Measurements from ENCODE around the gene FAM237A. TPM values are rescaled to one million over a fixed set of nuclear protein-coding genes. Genes with fewer than 3 reads are reported as not detected.

The FAM237A gene
- not detected for total RNA-seq

DNA sequence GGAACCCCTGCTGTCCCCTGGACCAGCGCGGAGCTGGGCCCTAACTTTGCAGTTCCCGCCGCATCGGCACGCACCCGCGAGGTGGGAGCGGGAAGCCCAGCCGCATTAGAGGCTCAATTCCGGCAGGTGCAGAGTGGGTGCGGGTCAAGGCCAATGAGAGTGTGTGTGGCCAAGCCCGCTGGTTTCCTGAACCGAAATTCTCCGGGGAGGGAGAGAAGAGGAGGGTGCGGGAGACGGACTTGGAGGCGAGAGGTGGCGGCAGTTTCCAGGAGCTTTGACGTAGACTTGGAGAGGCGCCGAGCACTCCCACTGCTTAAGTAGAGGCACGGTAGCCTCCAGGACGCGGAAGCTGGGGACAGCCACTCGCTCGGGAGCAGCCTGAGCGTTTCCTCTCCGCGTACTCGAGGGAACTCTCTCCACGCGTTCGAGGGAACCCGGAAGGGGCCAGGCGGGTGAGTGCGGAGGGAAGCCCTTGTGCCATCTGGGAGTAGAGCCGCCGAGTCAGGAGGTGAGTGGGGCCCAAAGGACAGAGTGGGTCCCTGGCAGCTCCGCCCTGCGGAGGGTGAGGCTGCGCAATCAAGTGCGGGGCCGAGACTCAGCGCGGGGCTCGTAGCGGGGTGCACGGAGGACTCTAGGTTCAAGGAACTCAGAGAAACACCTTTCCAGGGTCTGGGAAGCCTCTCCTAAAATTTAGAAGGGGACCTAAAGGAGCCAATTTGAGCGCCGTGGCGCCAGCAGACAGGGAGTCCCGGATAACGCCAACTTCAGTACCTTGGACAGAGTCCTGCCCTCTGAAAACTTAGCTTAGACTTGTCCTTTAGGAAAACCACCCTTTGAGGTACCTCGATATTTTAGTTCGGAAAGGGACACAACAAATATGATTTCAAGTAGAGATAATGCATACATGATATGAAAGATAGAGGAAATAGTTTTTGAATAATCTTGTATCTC, at the start of gene FAM237A:
Gene FAM237A, plus strand, starts transcription at position 413 of the 951 bp plus-strand sequence. CDS start 1,750 bp downstream, outside the sequence.
- no peak for DNase-seq (ENCODE audit: low spot score)

DNA sequence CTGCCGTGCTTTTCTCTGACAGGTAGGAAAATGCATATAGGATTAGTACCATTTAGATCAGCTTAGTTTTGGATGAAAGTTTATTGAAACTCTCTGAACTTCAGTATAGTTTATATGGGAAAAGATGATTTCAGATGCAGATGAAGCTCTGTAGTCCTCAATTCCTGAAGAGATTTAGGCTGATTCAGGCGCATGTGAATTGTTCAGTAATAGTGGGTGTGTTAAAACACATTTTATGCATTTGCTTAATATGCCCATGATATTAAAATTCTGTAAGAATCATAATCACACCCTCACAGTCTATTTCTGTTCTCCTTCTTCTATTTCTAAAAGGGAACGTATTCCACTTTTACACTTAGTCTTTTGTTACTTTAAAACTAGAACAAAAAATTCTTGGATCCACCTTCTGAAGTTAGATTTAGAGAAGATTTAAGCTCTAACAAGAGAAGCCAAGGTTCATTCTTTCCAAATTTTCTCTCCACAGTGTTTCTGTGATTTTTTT, 44.5 kb upstream of the FAM237A start:
- no peak for DNase-seq (ENCODE audit: low spot score)

DNA sequence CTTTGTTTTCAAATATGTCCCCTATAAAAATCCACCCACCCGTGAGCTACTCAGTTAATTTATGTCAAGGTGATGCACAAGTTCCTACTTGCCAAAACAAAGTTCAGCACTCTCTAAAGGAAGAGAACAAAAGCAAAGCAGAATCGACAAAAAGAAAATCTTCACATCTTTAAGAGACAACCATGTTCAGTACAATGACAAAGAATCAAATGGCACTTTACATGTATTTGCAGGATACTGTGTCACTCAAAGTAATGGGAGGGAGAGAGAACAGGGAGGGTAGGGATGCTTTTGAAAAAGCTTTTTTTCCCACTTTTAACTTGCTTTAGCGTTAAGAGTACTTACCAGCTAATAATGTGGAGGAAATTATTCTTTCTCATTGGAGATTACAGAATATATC, 39.0 kb upstream of the FAM237A start:
- DNase-seq (ENCODE audit: low spot score) = no peak

DNA sequence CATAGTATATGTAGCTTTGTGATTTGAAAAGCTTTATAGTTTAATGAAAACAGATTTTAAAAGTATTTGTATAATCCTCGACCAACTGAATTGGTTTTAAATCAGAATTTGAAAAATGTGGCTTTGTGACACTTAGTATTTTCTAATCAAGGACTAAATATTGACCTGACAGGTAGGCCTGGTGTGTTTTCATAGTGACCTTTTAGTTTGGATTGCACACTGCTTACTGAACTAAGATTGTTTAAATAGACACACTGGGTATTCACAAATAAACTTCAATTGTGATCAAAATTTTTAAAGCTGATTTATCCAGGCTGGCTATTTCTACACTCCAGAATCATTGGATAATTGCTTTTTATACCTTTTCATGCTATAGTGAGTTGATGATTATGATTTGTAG, 31.8 kb upstream of the FAM237A start:
- DNase-seq (ENCODE audit: low spot score) = no peak

- DNase-seq (ENCODE audit: low spot score) = no peak
These were observed 31.1 kb upstream of the FAM237A start for GRCh38 chr2:206611191-206611590.

- no peak for DNase-seq (ENCODE audit: low spot score)
These were observed 30.6 kb upstream of the FAM237A start for GRCh38 chr2:206611736-206612135.

DNA sequence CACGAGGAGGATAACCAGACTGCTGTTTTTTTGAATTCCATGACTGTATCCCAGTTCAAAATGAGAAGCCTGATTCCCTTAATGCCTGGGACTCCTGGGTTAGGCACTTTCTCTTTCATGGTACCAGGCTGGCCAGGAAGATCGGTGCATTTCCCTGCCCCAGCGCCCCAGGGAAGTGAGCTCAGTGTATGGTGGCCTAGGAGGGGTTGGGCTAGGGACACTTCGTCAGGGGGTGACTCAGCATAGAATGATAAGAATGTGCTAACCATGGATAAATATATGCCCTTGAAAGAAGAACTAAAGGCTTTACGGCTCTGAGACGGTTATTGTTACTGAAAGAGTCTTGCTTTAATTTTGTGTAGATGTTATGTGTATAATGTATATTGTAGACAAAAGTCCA, 27.5 kb upstream of the FAM237A start:
- DNase-seq (ENCODE audit: low spot score) = no peak

- no peak for DNase-seq (ENCODE audit: low spot score)
These were observed 26.7 kb upstream of the FAM237A start for GRCh38 chr2:206615417-206616089.

DNA sequence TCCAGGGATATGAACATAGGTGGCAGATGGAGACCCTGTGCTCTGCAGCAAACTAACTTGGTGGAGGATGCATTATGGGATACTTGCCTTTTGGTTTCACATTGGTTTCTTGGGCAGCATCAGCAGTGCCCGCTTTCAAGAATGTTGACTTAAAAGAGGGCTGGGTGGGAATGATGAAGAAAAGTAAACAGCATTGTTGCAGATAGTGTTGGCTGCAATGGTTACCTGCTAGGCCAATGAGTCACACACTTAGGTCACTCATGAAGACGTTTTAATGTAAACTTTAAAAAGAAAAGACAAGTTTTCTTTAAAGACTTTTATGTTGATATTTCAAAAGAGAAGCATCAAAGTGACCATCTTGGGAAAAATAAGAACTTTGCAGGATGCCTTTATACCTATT, 26.1 kb upstream of the FAM237A start:
- DNase-seq (ENCODE audit: low spot score) = no peak

- DNase-seq (ENCODE audit: low spot score) = no peak
These were observed 23.3 kb upstream of the FAM237A start for GRCh38 chr2:206619011-206619410.

DNA sequence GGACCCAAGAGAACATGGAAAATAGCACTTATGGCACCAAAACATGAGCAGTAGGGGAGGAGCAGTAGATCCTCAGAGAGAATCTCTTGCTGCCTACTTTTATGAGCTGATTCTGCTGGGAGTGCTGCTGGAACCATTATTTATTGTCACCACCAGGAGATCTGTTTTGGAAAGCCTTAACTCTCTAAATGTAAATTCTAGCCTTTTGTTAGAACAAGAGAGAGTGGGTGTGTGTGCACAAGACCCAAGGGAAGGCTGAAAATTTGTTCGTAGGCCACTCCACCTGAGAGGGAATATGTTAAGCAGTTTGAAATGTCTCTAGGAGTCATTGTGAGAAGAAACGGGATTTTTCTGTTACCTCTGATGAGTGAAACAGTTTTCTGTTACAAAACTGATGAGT, 16.2 kb upstream of the FAM237A start:
- DNase-seq (ENCODE audit: low spot score) = no peak

- no peak for DNase-seq (ENCODE audit: low spot score)
These were observed 14.7 kb upstream of the FAM237A start for GRCh38 chr2:206627632-206628031.

DNA sequence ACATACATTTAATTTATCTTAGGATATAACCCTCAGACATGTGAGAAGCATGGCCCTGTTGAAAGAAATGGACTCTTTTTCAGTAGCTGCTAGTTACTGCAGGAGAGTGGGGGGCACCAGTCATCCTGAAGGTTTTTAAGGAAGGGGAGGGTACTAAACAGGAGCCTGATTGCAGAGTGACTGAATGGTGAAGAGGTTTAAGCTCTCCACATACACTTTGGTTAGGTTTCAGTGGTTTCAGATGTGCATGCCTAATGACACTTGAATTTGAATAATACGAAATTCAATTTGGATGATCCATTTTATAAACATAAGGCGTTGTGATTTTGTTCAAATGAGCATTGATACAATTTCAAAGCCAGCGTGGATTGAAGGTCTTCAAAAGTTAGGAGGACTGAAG, 10.9 kb upstream of the FAM237A start:
- DNase-seq (ENCODE audit: low spot score) = no peak

- no peak for DNase-seq (ENCODE audit: low spot score)
These were observed 7.3 kb upstream of the FAM237A start for GRCh38 chr2:206635015-206635414.

DNA sequence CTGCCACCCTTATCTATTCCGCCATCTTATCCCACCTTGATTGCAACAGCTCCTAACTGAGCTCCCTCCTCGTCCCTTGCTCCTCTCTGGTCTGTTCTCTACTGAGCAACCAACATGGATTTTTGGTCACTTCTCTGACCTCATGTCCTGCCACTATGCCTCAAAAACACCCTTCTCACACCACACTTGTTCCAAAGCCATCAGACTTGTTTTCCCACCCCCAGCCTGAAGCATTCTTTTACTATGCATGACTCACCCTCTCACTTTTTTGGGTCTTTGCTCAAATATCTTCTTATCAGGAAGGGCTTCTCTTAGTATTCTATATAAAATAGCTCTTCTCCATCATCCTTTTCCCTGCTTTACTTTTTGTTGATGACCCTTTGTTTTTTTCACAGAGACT, 2.7 kb upstream of the FAM237A start:
- DNase-seq (ENCODE audit: low spot score) = no peak

- DNase-seq (ENCODE audit: low spot score) = no peak
These were observed 1.1 kb upstream of the FAM237A start for GRCh38 chr2:206641226-206641625.

GRCh38 chr2:206647985-206648384, 5.7 kb downstream of the FAM237A start:
- no peak for DNase-seq (ENCODE audit: low spot score)

GRCh38 chr2:206657087-206657486, 14.8 kb downstream of the FAM237A start:
- DNase-seq (ENCODE audit: low spot score) = no peak

DNA sequence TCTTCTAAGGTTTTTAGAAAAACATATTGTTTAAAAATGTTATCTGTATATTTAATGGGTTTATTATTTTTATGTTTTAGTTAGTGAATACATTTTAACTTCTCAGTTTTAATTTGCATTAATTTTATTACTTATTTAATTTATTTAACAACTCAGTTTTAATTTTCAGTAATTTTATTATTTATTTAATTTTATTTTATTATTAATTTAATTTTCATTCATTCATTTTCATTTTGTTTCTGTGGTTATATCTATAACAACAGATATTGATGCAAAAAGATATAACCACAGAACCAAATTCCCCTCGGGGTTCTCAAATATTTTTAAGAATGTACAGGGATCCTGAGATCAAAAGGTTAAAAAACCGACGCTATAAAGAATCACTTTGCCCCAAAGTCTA, 23.0 kb downstream of the FAM237A start:
- DNase-seq (ENCODE audit: low spot score) = no peak

DNA sequence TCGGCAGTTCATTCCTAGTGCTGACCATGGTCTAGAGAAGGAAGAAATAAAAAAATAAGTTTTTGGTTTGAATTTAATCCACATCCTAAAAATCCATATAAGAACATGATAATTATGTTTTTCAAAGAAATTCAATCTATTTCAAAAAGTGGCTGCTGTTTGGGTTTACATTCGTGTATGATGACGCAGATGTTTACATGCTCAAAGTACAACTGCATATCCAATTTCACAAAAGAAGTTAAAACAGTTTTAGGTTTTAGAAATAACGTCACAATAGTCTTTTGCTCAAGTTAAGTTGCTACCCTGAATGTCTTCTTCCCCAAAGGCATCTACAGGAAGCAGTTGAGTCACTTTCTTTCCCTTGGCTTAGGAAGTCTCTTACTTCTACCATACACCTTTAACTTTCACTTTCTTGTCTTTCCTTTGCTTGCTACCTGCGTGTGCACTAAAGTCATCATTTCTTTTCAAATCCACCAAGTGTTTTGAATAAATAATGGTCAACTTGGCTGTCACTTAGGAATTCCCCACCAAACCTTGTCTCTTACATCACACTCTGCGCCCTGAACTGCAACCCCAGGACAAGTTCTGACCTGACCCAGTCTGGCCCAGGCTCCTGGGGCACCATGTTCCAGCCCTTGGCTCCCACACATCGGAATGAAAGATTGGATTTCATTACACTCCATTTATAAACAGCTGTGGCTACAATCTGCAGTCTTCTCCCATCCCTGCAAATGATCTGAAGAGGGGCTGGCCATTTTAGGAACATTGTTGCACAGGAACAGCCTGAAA, 28.4 kb downstream of the FAM237A start:
- DNase-seq (ENCODE audit: low spot score) = no peak

- no peak for DNase-seq (ENCODE audit: low spot score)
These were observed 41.3 kb downstream of the FAM237A start for GRCh38 chr2:206683546-206683945.

GRCh38 chr2:206688453-206688852, 46.2 kb downstream of the FAM237A start:
- DNase-seq (ENCODE audit: low spot score) = no peak
